ENCODE data around the gene NR1I3.

NR1I3 gene

GRCh38 chr1:161197560-161198193 is 40.3 kb downstream of the NR1I3 start:
- in situ Hi-C loops (cut with HindIII; ENCODE audit: low sequenced_read_pairs), result no loop called here

- in situ Hi-C loops (cut with HindIII; ENCODE audit: low sequenced_read_pairs), result no loop called here
These were observed 41.2 kb downstream of the NR1I3 start for GRCh38 chr1:161196521-161197451.

GRCh38 chr1:161196111-161196510 is 41.9 kb downstream of the NR1I3 start:
- in situ Hi-C loops (cut with HindIII; ENCODE audit: low sequenced_read_pairs), result no loop called here

DNA sequence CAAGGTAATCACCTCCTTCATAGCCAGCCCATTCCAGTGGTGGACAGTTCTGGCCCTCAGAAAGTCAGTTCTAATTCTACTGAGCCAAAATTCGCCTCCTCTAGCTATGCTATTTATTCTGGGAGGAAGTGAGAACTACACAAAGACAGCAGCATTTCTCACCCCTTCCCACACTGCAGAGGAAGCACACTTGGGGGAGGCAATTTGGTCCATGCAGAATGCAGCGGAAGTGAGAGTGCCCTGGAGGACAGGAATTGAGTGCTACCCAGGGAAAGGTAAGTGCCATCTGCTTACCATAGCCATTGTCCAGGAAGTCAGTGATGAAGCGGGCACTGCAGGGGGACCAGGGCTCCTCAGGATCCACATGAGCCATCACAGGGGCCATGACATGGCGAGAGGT is 42.8 kb downstream of the NR1I3 start:
- in situ Hi-C loops (cut with HindIII; ENCODE audit: low sequenced_read_pairs), result no loop called here

GRCh38 chr1:161193561-161194235 is 44.3 kb downstream of the NR1I3 start:
- in situ Hi-C loops (cut with HindIII; ENCODE audit: low sequenced_read_pairs), result no loop called here

- in situ Hi-C loops (cut with HindIII; ENCODE audit: low sequenced_read_pairs), result no loop called here
These were observed 45.2 kb downstream of the NR1I3 start for GRCh38 chr1:161192476-161193465.

- in situ Hi-C loops (cut with HindIII; ENCODE audit: low sequenced_read_pairs), result no loop called here
These were observed 46.0 kb downstream of the NR1I3 start for GRCh38 chr1:161191971-161192370.

- in situ Hi-C loops (cut with HindIII; ENCODE audit: low sequenced_read_pairs), result no loop called here
These were observed 47.0 kb downstream of the NR1I3 start for GRCh38 chr1:161190962-161191521.

- in situ Hi-C loops (cut with HindIII; ENCODE audit: low sequenced_read_pairs), result no loop called here
These were observed 49.0 kb downstream of the NR1I3 start for GRCh38 chr1:161189036-161189435.

DNA sequence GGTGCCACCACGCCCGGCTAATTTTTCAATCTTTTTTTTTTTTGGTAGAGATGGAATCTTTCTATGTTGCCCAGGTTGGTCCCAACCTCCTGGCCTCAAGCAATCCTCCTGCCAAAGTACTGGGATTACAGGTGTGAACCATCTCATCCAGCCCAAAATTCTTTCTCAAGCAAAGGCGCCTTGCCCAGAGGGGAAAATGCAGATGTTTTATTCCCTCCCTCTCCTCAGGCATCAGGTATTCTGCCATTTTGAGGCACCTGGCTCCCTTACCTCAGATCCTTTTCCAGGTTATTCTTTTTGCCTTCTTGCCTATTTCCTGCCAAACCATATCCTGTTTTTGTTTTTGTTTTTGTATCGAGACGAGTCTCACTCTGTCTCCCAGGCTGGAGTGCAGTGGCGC is 49.6 kb downstream of the NR1I3 start:
- in situ Hi-C loops (cut with HindIII; ENCODE audit: low sequenced_read_pairs), result no loop called here

- in situ Hi-C loops (cut with HindIII; ENCODE audit: low sequenced_read_pairs), result no loop called here
These were observed 50.7 kb downstream of the NR1I3 start for GRCh38 chr1:161187311-161187710.

GRCh38 chr1:161185732-161186311 is 52.2 kb downstream of the NR1I3 start:
- in situ Hi-C loops (cut with HindIII; ENCODE audit: low sequenced_read_pairs), result no loop called here

DNA sequence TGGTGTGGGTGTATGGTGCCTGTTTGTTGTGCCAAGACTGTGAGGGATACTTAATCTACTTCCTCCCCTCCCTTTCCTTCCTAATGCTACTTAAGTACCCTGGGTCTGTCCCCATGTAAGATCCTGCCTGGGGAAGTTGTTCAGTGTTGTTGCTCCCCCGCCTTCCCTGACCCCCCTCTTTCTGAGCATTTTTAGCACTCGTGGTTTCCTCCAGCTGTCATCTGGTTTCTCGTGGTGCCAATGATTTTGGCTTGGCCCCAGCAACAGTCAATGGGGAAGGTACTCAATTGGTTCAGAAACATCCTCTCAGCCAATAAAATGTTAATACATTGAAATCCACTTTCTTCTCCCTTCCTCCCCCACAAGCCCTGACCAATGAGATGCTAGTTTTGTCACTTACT is 52.7 kb downstream of the NR1I3 start:
- in situ Hi-C loops (cut with HindIII; ENCODE audit: low sequenced_read_pairs), result no loop called here

- in situ Hi-C loops (cut with HindIII; ENCODE audit: low sequenced_read_pairs), result no loop called here
These were observed 55.8 kb downstream of the NR1I3 start for GRCh38 chr1:161182214-161182613.

DNA sequence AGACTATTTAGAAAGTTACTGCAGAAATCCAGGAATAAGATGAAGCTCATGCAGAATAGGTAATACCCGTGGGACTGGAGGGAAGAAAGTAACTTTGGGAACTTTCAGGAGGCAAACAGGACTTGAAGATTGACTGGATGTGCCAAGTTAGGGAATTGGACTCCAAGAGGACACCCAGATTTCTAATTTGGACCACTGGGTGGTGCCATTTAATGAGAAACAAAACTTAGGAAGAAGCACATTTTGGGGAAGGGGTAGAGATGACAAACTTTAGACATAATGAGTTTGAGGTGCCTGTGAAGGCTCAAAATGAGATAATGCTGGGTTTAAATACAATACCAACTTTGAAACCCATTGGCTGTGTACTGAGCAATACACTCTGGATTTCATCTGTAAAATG is 57.4 kb downstream of the NR1I3 start:
- in situ Hi-C loops (cut with HindIII; ENCODE audit: low sequenced_read_pairs), result no loop called here

DNA sequence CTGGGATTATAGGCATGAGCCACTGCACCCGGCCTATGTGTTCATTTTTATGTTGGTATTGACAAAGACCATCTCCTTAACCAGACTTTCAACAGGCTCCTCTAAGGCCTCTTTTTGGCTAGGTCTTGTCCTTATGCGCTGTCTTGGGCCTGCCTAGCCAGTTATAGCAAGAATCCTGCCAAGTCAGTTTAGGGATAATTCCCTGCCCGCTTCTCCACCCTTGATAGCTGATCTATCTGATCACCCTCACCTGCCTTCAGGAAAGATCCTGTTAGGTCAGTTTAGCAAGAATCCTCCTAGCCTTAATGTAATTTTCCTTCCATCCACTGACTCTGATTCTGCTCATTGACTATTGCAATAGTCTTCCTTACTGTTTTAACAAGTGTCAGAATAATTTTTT is 58.3 kb downstream of the NR1I3 start:
- in situ Hi-C loops (cut with HindIII; ENCODE audit: low sequenced_read_pairs), result no loop called here
